Epithelial cell of proximal tubule (primary cell): Measurements from ENCODE around the gene TNN. TPM values are rescaled to one million over a fixed set of nuclear protein-coding genes. Genes with fewer than 3 reads are reported as not detected.

Experiments used
- DNase-seq: peaks from one replicate; pipeline ENCODE4 v3.0.0-alpha.2; 2011; ENCODE audit warnings: low read depth
- H3K4me3 ChIP-seq: 2 replicates; pipeline ENCODE4 v1.5.1; 2011; ENCODE audit warnings: low read depth, mild to moderate bottlenecking, low read length
- total RNA-seq: library from RNA; depleted of rRNA; stranded (reverse); fragments of >200 nt; gene quantifications from 2 replicates; pipeline ENCODE4 v1.2.3, GENCODE V29; 2015
- TF ChIP-seq, protein P1 (sequence below): conservative IDR thresholded peaks from 2 replicates; pipeline ENCODE4 v1.5.1; 2012; ENCODE audit warnings: low read depth, mild to moderate bottlenecking, low read length

The TNN gene
- total RNA-seq, 1 donor from 2014 or later, result not detected

DNA sequence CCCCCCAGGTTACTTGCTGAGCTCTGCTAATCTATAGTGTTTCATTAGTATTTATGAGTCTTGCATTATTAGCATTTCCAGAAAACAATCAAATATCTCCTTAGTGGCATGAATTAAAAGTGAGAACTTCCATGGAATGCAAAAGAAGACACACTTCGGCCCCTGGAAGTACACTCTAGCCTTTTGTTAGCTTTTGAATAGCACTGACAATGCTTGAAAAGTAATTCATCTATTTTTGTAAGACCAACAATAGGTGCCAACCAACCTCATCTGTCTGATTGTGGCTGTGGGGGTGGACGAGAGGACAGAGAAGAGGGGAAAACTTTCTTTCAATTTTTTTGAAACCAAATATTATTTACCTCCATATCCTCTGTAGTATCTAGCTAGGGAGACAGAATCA, 97.1 kb downstream of the TNN start:
- H3K4me3 ChIP-seq, result no peak overlapping the region
- TF ChIP-seq, protein P1, sequence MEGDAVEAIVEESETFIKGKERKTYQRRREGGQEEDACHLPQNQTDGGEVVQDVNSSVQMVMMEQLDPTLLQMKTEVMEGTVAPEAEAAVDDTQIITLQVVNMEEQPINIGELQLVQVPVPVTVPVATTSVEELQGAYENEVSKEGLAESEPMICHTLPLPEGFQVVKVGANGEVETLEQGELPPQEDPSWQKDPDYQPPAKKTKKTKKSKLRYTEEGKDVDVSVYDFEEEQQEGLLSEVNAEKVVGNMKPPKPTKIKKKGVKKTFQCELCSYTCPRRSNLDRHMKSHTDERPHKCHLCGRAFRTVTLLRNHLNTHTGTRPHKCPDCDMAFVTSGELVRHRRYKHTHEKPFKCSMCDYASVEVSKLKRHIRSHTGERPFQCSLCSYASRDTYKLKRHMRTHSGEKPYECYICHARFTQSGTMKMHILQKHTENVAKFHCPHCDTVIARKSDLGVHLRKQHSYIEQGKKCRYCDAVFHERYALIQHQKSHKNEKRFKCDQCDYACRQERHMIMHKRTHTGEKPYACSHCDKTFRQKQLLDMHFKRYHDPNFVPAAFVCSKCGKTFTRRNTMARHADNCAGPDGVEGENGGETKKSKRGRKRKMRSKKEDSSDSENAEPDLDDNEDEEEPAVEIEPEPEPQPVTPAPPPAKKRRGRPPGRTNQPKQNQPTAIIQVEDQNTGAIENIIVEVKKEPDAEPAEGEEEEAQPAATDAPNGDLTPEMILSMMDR, result no peak
- DNase-seq, result no peak

DNA sequence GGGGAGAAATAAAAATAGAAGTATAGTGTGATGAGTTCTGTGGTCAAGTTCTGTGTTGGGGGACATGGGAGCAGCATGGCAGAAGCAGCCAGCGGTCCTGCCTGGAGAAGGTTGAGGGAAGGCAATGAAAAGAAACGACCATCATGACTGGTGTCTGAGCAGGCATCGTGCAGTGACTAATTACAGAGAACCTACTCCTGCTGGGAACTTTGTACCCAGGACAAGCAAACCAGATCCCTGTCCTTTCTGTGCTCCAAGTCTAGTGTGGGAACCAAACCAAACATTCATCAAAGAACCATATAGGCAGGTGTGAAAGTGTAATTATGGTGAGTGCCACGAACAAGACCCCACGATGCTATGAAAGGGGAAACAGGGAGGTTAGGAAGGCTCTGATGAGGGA, 99.1 kb downstream of the TNN start:
- TF ChIP-seq, protein P1, result no peak
- DNase-seq, result no peak
- H3K4me3 ChIP-seq, result no peak overlapping the region

GRCh38 chr1:175167861-175168260, 100.2 kb downstream of the TNN start:
- TF ChIP-seq, protein P1, result no peak
- no peak overlapping the region for H3K4me3 ChIP-seq
- DNase-seq, result no peak

DNA sequence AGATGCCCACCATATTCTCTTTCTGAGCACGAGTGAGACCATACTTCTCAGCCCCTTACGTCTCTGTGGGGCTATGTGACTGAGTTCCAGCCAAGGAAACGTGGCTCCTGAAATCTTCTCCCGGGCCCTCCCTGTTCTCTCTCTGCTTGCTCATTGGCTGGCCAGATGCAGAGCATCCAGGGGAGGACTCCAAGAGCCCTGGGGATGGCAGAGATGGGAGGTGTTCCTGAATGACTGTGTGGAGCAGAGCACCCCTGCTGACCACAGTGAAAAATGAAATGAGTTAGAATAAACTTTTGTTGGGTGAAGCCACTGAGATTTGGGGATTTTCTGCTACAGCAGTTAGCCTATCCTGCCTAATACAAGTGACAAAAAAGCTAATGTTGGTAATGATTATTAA, 101.1 kb downstream of the TNN start:
- no peak for DNase-seq
- H3K4me3 ChIP-seq, result no peak overlapping the region
- TF ChIP-seq, protein P1, result no peak

- no peak overlapping the region for H3K4me3 ChIP-seq
- peak; percentile 68 for DNase-seq
- TF ChIP-seq, protein P1, result no peak
Observed at GRCh38 chr1:175169286-175170018, 101.8 kb downstream of the TNN start.

GRCh38 chr1:175171036-175171913, 103.6 kb downstream of the TNN start:
- DNase-seq, result no peak
- TF ChIP-seq, protein P1, result no peak
- no peak overlapping the region for H3K4me3 ChIP-seq

DNA sequence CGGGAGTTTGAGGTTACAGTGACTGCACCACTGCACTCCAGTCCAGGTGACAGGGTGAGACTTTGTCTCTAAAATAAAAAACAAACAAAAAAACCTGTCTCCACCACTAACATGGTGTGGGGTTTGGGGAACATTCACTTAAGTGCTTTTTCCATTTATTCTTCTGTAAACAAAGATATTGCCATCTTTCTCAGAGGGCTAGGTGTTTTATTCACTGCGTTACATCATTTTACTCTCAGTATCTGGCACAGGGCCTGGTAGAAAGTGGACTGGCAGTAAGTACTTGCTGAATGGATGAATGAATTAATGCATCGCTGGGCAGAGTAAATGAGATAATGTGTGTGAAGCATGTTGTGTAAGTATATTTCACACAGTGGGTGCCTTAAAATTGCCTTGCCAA, 104.9 kb downstream of the TNN start:
- no peak overlapping the region for H3K4me3 ChIP-seq
- TF ChIP-seq, protein P1, result no peak
- no peak for DNase-seq
